HCT116 (cell line): ENCODE results near the gene SLC7A9. TPM values are rescaled to one million over a fixed set of nuclear protein-coding genes. Genes with fewer than 3 reads are reported as not detected.

ENCODE experiments used
- ATAC-seq: fragments of 200-7000 bp; cut with Tn5 transposase; 2 replicates; pipeline ENCODE4 v1.9.1; 2020; ENCODE audit warnings: mild to moderate bottlenecking, moderate library complexity
- BruUV-seq: library from RNA; stranded (reverse); fragments of 400-500 nt; replicated peaks from 2 replicates; lab custom pipeline; 2021; lab: Mats Ljungman, UMichigan
- CTCF ChIA-PET: fragments of 300-600 bp; sonication (Branson Sonifier 250); formaldehyde crosslinking; loops from one replicate; lab custom pipeline; 2021; ENCODE audit warnings: antibody characterized with exemption; lab: Charles Lee
- POLR2A ChIA-PET: fragments of 300-600, 350-600 bp; sonication (Branson Sonifier 250); formaldehyde crosslinking; loops from one replicate; lab custom pipeline; 2021; ENCODE audit warnings: antibody characterized with exemption; lab: Charles Lee
- RAD21 ChIA-PET, 2 experiments: fragments of 300-600 bp; sonication (Branson Sonifier 250); formaldehyde crosslinking; loops; one replicate each; lab custom pipeline; 2023; ENCODE audit warnings: low total read pairs in 2 of 2; ENCODE audit not compliant: uncharacterized antibody in 2 of 2, unreplicated experiment in 2 of 2, low non-redundant PET in 1 of 2; lab: Charles Lee
- DNase-seq: peaks from one replicate; pipeline ENCODE4 v3.0.0-alpha.2; 2010; ENCODE audit warnings: low read depth, low spot score
- H2AFZ ChIP-seq: fragments of 200-600 bp; shearing (Covaris generic), sonication (generic); 2 replicates; pipeline ENCODE4 v1.6.1; 2017; ENCODE audit warnings: low read depth, mixed run types, mixed read lengths, antibody characterized with exemption, low read length; ENCODE audit not compliant: poor library complexity, severe bottlenecking
- H3K27ac ChIP-seq: 2 replicates; pipeline ENCODE4 v1.5.1; 2012; ENCODE audit warnings: low read depth, low read length
- H3K27me3 ChIP-seq: fragments of 200-600 bp; sonication (generic); 2 replicates; pipeline ENCODE4 v1.6.1; 2016; ENCODE audit warnings: mixed run types, low read length, mixed read lengths; ENCODE audit not compliant: insufficient read depth
- H3K36me3 ChIP-seq, 2 experiments: fragments of 200-500 bp in 1 of 2; fragments of 200-600 bp in 1 of 2; sonication (Bioruptor generic) in 1 of 2; sonication (generic) in 1 of 2; 2 replicates each; pipeline versions ENCODE4 v1.5.1 to v1.6.1; 2014 to 2016; ENCODE audit warnings: low read length in 2 of 2, inconsistent platforms in 1 of 2, mixed read lengths in 1 of 2, mixed run types in 1 of 2; ENCODE audit not compliant: insufficient read depth in 2 of 2, control insufficient read depth in 1 of 2
- H3K4me1 ChIP-seq, 2 experiments: fragments of 200-600 bp in 1 of 2; sonication (generic) in 1 of 2; 2 replicates each; pipeline versions ENCODE4 v1.5.1 to v1.6.1; 2012 to 2017; ENCODE audit warnings: low read length in 2 of 2, inconsistent platforms in 1 of 2, mild to moderate bottlenecking in 1 of 2, mixed read lengths in 1 of 2, mixed run types in 1 of 2, moderate library complexity in 1 of 2; ENCODE audit not compliant: insufficient read depth in 2 of 2, control insufficient read depth in 1 of 2
- H3K4me2 ChIP-seq: fragments of 200-600 bp; sonication (generic); 2 replicates; pipeline ENCODE4 v1.6.1; 2017; ENCODE audit warnings: mixed run types, low read length, mixed read lengths
- H3K4me3 ChIP-seq, 2 experiments: fragments of 200-600 bp in 1 of 2; sonication (generic) in 1 of 2; replicated peaks in 1 of 2; 2 replicates each; pipeline ENCODE4 v1.5.1; 2011 to 2016; ENCODE audit warnings: low read length in 2 of 2, control low read depth in 1 of 2, low read depth in 1 of 2, mild to moderate bottlenecking in 1 of 2, mixed read lengths in 1 of 2, mixed run types in 1 of 2
- H3K79me2 ChIP-seq: fragments of 200-600 bp; sonication (generic); 2 replicates; pipeline ENCODE4 v1.6.1; 2017; ENCODE audit warnings: mild to moderate bottlenecking, mixed run types, low read length, moderate library complexity, mixed read lengths; ENCODE audit not compliant: insufficient read depth
- H3K9ac ChIP-seq: fragments of 200-600 bp; sonication (generic); 2 replicates; pipeline ENCODE4 v1.6.1; 2016; ENCODE audit warnings: low read length, mixed read lengths
- H3K9me2 ChIP-seq: fragments of 200-600 bp; sonication (generic), shearing (Covaris generic); 2 replicates; pipeline ENCODE4 v1.6.1; 2017; ENCODE audit warnings: mixed run types, mild to moderate bottlenecking, moderate library complexity; ENCODE audit not compliant: insufficient read depth
- H3K9me3 ChIP-seq, 2 experiments: fragments of 200-500 bp in 1 of 2; fragments of 200-600 bp in 1 of 2; sonication (Bioruptor generic) in 1 of 2; sonication (generic) in 1 of 2; 2 replicates each; pipeline ENCODE4 v1.6.1; 2014 to 2017; ENCODE audit warnings: low read length in 2 of 2, mixed read lengths in 2 of 2, inconsistent platforms in 1 of 2, low read depth in 1 of 2, mild to moderate bottlenecking in 1 of 2, mixed run types in 1 of 2, moderate library complexity in 1 of 2; ENCODE audit not compliant: control insufficient read depth in 1 of 2, insufficient read depth in 1 of 2
- H4K20me1 ChIP-seq: fragments of 200-600 bp; sonication (generic), shearing (Covaris generic); 2 replicates; pipeline ENCODE4 v1.6.1; 2017; ENCODE audit warnings: mixed run types, mild to moderate bottlenecking, moderate library complexity; ENCODE audit not compliant: insufficient read depth
- ATF3 ChIP-seq: IDR thresholded peaks from 2 replicates; pipeline ENCODE4 v1.6.1; 2012
- CBX3 ChIP-seq: IDR thresholded peaks from 2 replicates; pipeline ENCODE4 v1.6.1; 2012; ENCODE audit warnings: low read depth
- CEBPB ChIP-seq: IDR thresholded peaks from 2 replicates; pipeline ENCODE4 v1.6.1; 2012; ENCODE audit warnings: low read depth
- CTCF ChIP-seq, 3 experiments: fragments of 200-600 bp in 1 of 3; sonication (generic) in 1 of 3; IDR thresholded peaks in 2 of 3; conservative IDR thresholded peaks in 1 of 3; 2 replicates each; pipeline ENCODE4 v1.5.1; 2012 to 2017; ENCODE audit warnings: low read depth in 2 of 3, low read length in 2 of 3, antibody characterized with exemption in 1 of 3, borderline replicate concordance in 1 of 3, control low read depth in 1 of 3, mild to moderate bottlenecking in 1 of 3, mixed read lengths in 1 of 3, mixed run types in 1 of 3, moderate library complexity in 1 of 3; ENCODE audit not compliant: insufficient read depth in 1 of 3
- EGR1 ChIP-seq: IDR thresholded peaks from 2 replicates; pipeline ENCODE4 v1.6.1; 2012; ENCODE audit warnings: low read depth
- ELF1 ChIP-seq: IDR thresholded peaks from 2 replicates; pipeline ENCODE4 v1.6.1; 2012; ENCODE audit warnings: low read depth, borderline replicate concordance
- EZH2phosphoT487 ChIP-seq: fragments of 200-600 bp; IDR thresholded peaks from 2 replicates; pipeline ENCODE4 v1.6.1; 2018; ENCODE audit warnings: antibody characterized with exemption, borderline replicate concordance
- JUND ChIP-seq: IDR thresholded peaks from 2 replicates; pipeline ENCODE4 v1.6.1; 2012
- MAX ChIP-seq: IDR thresholded peaks from 2 replicates; pipeline ENCODE4 v1.6.1; 2012
- POLR2A ChIP-seq: IDR thresholded peaks from 2 replicates; pipeline ENCODE4 v1.7.0; 2011; ENCODE audit warnings: borderline replicate concordance; ENCODE audit not compliant: insufficient read depth, insufficient read length; ENCODE audit errors: extremely low read depth
- POLR2AphosphoS5 ChIP-seq: IDR thresholded peaks from 2 replicates; pipeline ENCODE4 v1.6.1; 2011; ENCODE audit warnings: mild to moderate bottlenecking, low read depth, low read length, moderate library complexity
- RAD21 ChIP-seq: IDR thresholded peaks from 2 replicates; pipeline ENCODE4 v1.6.1; 2012; ENCODE audit warnings: low read depth, mild to moderate bottlenecking
- SP1 ChIP-seq: IDR thresholded peaks from 2 replicates; pipeline ENCODE4 v1.6.1; 2012; ENCODE audit warnings: low read depth
- SRF ChIP-seq: IDR thresholded peaks from 2 replicates; pipeline ENCODE4 v1.6.1; 2012; ENCODE audit warnings: low read depth
- TCF7L2 ChIP-seq: IDR thresholded peaks from 2 replicates; pipeline ENCODE4 v1.7.0; 2011; ENCODE audit warnings: borderline replicate concordance, inconsistent platforms; ENCODE audit not compliant: insufficient read depth, insufficient read length; ENCODE audit errors: extremely low read depth
- YY1 ChIP-seq: IDR thresholded peaks from 2 replicates; pipeline ENCODE4 v1.6.1; 2011; ENCODE audit warnings: low read length, low read depth, moderate library complexity, mild to moderate bottlenecking; ENCODE audit not compliant: insufficient replicate concordance; ENCODE audit errors: extremely low read depth
- ZBTB33 ChIP-seq: IDR thresholded peaks from 2 replicates; pipeline ENCODE4 v1.6.1; 2011; ENCODE audit warnings: mild to moderate bottlenecking, low read length, moderate library complexity; ENCODE audit not compliant: insufficient replicate concordance; ENCODE audit errors: extremely low read depth
- intact Hi-C: fragments of 100-400 bp; cut with micrococcal nuclease; formaldehyde crosslinking; loops from 2 replicates; pipeline ENCODE4 v1.10.0; 2022
- total RNA-seq: library from RNA; stranded (reverse); gene quantifications from one replicate; pipeline ENCODE4 v1.2.1, GENCODE V29; 2021; ENCODE audit not compliant: unreplicated experiment

Gene SLC7A9
- total RNA-seq, 1 experiment from 2014 or later: 0.42 TPM

GRCh38 chr19:32789429-32789828 lies 80.1 kb downstream of the SLC7A9 start:
- POLR2A ChIA-PET: no interaction called here
- no peaks in the 10 kb centered on the region for H4K20me1 ChIP-seq

More at GRCh38 chr19:32789429-32789828, 80.1 kb downstream of the SLC7A9 start:
- Histone ChIP-seq H3K9ac (no peak overlapping the region), H3K79me2 (no peaks in the 10 kb centered on the region), H3K4me3 (no peak overlapping the region), H3K27me3 (no peaks in the 10 kb centered on the region), H3K4me2 (no peak overlapping the region), H3K9me3 (no peaks in the 10 kb centered on the region), H2AFZ (no peak overlapping the region), H3K4me1 (no peaks in the 10 kb centered on the region; a peak in 1 of 4 replicates), H3K27ac (no peak overlapping the region), H3K36me3 (no peaks in the 10 kb centered on the region), H3K9me2 (no peaks in the 10 kb centered on the region)
- no peak for ATAC-seq
- TF ChIP-seq TCF7L2 (no peak), MAX (no peak), SRF (no peak), ZBTB33 (no peak), POLR2A (no peak), ELF1 (no peak), CBX3 (no peak), ATF3 (no peak), YY1 (no peak), EGR1 (no peak), JUND (no peak), POLR2AphosphoS5 (no peak), CTCF (IDR thresholded peaks at IDR 0.05 in 2 of 3, conservative IDR thresholded peaks at IDR 0.05 in 1 of 3; ENCODE audit: borderline replicate concordance in 1 of 3, insufficient read depth in 1 of 3, low read depth in 2 of 3, low read length in 2 of 3) (no peak), RAD21 (no peak), SP1 (no peak), EZH2phosphoT487 (no peak), CEBPB (no peak)
- ChIA-PET CTCF (no interaction called here), RAD21 (no interaction called here)
- no TSS peak for BruUV-seq
- intact Hi-C loops: no loop called here
- no peak for DNase-seq
